Cardiac muscle cell (in vitro differentiated cells and primary cell): ENCODE data around the gene OR1D5. TPM values are rescaled to one million over a fixed set of nuclear protein-coding genes. Genes with fewer than 3 reads are reported as not detected.

Source experiments
- DNase-seq, 2 donors: peaks; one replicate each; pipeline versions ENCODE4 v3.0.0 to v3.0.0-alpha.2; 2010 to 2017; ENCODE audit warnings: low read depth in 1 of 2, low spot score in 1 of 2
- H3K27ac ChIP-seq: fragments of 200-600 bp; sonication (generic); 2 replicates; pipeline ENCODE4 v1.5.1; 2016
- H3K27me3 ChIP-seq: fragments of 200-600 bp; sonication (generic); 2 replicates; pipeline ENCODE4 v1.6.0; 2016; ENCODE audit warnings: control low read depth
- H3K36me3 ChIP-seq: fragments of 200-600 bp; sonication (generic); 2 replicates; pipeline ENCODE4 v1.5.1; 2016; ENCODE audit warnings: control low read depth
- H3K4me1 ChIP-seq: fragments of 200-600 bp; sonication (generic); 2 replicates; pipeline ENCODE4 v1.8.1; 2017; ENCODE audit warnings: low read depth, mild to moderate bottlenecking, mixed run types
- H3K4me3 ChIP-seq: fragments of 200-600 bp; sonication (generic); 2 replicates; pipeline ENCODE4 v1.5.1; 2016; ENCODE audit warnings: mild to moderate bottlenecking
- H3K9me3 ChIP-seq: fragments of 200-600 bp; sonication (generic); 2 replicates; pipeline ENCODE4 v1.5.1; 2017; ENCODE audit warnings: low read depth, mild to moderate bottlenecking, control low read depth
- CTCF ChIP-seq: IDR thresholded peaks from 2 replicates; pipeline ENCODE4 v1.5.1; 2012; ENCODE audit warnings: low read depth, mild to moderate bottlenecking, low read length
- polyA plus RNA-seq: library from polyadenylated mRNA; unstranded; fragments of >200 nt; fragmentation: Nextera tagmentation; extraction: Ambion mirVana; gene quantifications from 2 replicates; pipeline ENCODE4 v1.2.1, GENCODE V29; 2016
- total RNA-seq: library from RNA; depleted of rRNA; stranded (reverse); fragments of >200 nt; gene quantifications from 2 replicates; pipeline ENCODE4 v1.2.3, GENCODE V29; 2016

OR1D5 gene
- total and polyA plus RNA-seq, 2 experiments from 2014 or later: not detected

DNA sequence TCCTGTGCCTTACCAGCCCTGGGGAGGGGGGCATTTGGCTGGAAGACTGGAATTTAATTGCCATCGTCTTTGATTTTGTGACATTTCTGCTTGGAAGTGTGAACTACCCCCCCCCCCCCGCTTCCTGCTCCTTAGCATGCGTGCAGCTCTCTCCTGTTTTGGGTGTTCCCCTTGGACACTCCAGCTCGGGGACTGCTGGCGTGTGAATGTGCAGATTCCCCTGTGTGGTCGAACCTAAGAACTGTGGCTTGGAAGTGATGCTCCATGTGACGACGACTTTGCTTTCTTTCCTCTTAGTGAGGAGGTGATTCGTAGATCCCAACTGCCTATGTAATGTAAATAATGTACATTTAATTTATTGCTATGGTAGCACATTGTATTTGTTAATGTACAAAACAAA, 26.1 kb downstream of the OR1D5 start:
- H3K4me3 ChIP-seq: no peak overlapping the region
- H3K36me3 ChIP-seq: no peaks in the 10 kb centered on the region
- H3K9me3 ChIP-seq: no peaks in the 10 kb centered on the region
- no peak for DNase-seq
- H3K27me3 ChIP-seq: no peaks in the 10 kb centered on the region
- no peak for TF ChIP-seq CTCF
- H3K27ac ChIP-seq: no peak overlapping the region
- H3K4me1 ChIP-seq: no peaks in the 10 kb centered on the region

DNA sequence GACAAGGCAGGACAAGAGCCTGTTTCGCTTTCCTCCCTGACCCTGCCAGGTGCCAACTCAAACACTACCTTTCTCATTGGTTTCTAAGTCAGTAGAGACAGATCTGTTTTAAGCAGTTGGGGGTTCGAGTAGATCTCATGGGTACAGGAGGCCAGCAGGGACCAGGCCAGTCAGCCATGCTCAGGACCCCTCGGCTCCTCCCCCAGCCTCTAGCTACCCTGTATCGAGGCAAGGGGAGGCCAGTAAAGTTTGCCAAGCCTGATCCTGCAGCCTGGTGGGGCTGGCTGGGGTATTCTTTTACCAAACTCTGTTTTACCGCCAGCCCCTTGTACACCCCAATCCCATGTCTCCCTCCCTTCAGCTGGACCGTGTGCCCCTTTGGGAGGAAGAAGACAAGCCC, 26.6 kb downstream of the OR1D5 start:
- no peaks in the 10 kb centered on the region for H3K9me3 ChIP-seq
- no peak overlapping the region for H3K27ac ChIP-seq
- H3K4me3 ChIP-seq: no peak overlapping the region
- H3K27me3 ChIP-seq: no peaks in the 10 kb centered on the region
- TF ChIP-seq CTCF: no peak
- H3K36me3 ChIP-seq: no peaks in the 10 kb centered on the region
- DNase-seq: no peak
- H3K4me1 ChIP-seq: no peaks in the 10 kb centered on the region

GRCh38 chr17:3035968-3036280, 27.5 kb downstream of the OR1D5 start:
- H3K27ac ChIP-seq: no peak overlapping the region
- TF ChIP-seq CTCF: no peak
- no peak for DNase-seq
- no peak overlapping the region for H3K4me3 ChIP-seq
- H3K27me3 ChIP-seq: no peaks in the 10 kb centered on the region
- no peaks in the 10 kb centered on the region for H3K4me1 ChIP-seq
- no peaks in the 10 kb centered on the region for H3K36me3 ChIP-seq
- H3K9me3 ChIP-seq: no peaks in the 10 kb centered on the region

- no peak for DNase-seq
- no peak for TF ChIP-seq CTCF
- no peak overlapping the region for H3K4me3 ChIP-seq
- H3K27ac ChIP-seq: no peak overlapping the region
- no peaks in the 10 kb centered on the region for H3K4me1 ChIP-seq
- H3K9me3 ChIP-seq: no peaks in the 10 kb centered on the region
- H3K36me3 ChIP-seq: no peaks in the 10 kb centered on the region
- no peaks in the 10 kb centered on the region for H3K27me3 ChIP-seq
These were observed 28.0 kb downstream of the OR1D5 start for GRCh38 chr17:3035256-3035967.

GRCh38 chr17:3034578-3034920, 28.9 kb downstream of the OR1D5 start:
- Histone ChIP-seq H3K27ac (no peak overlapping the region), H3K27me3 (no peaks in the 10 kb centered on the region), H3K4me3 (no peak overlapping the region), H3K4me1 (no peaks in the 10 kb centered on the region), H3K9me3 (no peaks in the 10 kb centered on the region), H3K36me3 (no peaks in the 10 kb centered on the region)
- no peak for DNase-seq
- no peak for TF ChIP-seq CTCF
